ENCODE results near the gene PDE12.

DNA sequence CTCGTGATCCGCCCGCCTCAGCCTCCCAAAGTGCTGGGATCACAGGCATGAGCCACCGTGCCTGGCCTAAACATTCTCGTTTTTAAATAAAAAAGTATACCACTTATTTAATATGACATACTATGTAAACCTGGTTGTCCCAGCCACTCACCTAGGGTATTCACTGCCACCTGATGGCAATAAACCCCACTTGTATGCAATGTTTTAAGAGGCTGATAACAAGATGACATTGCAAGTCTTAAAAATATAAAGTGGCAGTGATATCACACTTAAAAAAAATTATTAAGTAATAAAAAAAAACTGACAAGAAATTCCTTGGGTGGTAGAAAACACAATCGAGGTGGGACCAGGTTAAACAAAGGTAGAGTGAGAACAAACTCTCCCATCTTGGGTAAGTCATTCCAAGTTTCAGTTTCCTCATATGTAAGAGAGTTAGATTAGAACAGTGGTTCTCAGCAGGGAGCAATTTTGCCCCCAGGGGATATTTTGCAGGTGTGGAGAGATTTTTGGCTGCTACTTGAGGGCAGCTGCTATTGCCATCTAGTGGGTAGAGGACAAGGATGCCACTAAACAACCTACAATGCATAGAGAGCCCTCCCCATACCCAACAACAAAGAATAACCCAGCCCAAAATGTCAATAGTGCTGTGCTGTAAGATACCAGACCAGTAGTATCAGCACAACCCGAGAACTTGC is 26.5 kb downstream of the PDE12 start:
- TF ChIP-seq, protein P1, sequence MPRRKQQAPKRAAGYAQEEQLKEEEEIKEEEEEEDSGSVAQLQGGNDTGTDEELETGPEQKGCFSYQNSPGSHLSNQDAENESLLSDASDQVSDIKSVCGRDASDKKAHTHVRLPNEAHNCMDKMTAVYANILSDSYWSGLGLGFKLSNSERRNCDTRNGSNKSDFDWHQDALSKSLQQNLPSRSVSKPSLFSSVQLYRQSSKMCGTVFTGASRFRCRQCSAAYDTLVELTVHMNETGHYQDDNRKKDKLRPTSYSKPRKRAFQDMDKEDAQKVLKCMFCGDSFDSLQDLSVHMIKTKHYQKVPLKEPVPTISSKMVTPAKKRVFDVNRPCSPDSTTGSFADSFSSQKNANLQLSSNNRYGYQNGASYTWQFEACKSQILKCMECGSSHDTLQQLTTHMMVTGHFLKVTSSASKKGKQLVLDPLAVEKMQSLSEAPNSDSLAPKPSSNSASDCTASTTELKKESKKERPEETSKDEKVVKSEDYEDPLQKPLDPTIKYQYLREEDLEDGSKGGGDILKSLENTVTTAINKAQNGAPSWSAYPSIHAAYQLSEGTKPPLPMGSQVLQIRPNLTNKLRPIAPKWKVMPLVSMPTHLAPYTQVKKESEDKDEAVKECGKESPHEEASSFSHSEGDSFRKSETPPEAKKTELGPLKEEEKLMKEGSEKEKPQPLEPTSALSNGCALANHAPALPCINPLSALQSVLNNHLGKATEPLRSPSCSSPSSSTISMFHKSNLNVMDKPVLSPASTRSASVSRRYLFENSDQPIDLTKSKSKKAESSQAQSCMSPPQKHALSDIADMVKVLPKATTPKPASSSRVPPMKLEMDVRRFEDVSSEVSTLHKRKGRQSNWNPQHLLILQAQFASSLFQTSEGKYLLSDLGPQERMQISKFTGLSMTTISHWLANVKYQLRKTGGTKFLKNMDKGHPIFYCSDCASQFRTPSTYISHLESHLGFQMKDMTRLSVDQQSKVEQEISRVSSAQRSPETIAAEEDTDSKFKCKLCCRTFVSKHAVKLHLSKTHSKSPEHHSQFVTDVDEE (CRISPR knock-in tag; IDR thresholded peaks at IDR 0.05) = no peak
- TF ChIP-seq, protein P2, sequence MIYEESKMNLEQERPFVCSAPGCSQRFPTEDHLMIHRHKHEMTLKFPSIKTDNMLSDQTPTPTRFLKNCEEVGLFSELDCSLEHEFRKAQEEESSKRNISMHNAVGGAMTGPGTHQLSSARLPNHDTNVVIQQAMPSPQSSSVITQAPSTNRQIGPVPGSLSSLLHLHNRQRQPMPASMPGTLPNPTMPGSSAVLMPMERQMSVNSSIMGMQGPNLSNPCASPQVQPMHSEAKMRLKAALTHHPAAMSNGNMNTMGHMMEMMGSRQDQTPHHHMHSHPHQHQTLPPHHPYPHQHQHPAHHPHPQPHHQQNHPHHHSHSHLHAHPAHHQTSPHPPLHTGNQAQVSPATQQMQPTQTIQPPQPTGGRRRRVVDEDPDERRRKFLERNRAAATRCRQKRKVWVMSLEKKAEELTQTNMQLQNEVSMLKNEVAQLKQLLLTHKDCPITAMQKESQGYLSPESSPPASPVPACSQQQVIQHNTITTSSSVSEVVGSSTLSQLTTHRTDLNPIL (CRISPR knock-in tag; IDR thresholded peaks at IDR 0.05; ENCODE audit: low read depth) = no peak
- no peak for TF ChIP-seq ZFP3 (CRISPR knock-in tag; IDR thresholded peaks at IDR 0.05)
- no peak for TF ChIP-seq PATZ1 (CRISPR knock-in tag; IDR thresholded peaks at IDR 0.05; ENCODE audit: borderline replicate concordance)
- no peak for TF ChIP-seq ZNF565 (CRISPR knock-in tag; conservative IDR thresholded peaks at IDR 0.05; ENCODE audit: low read depth)
- no peak for TF ChIP-seq PPARA (CRISPR knock-in tag; IDR thresholded peaks at IDR 0.05; ENCODE audit: borderline replicate concordance)
- TF ChIP-seq ARNTL (CRISPR knock-in tag; IDR thresholded peaks at IDR 0.05; ENCODE audit: borderline replicate concordance, low read depth) = no peak
- TF ChIP-seq ZFP30 (CRISPR knock-in tag; IDR thresholded peaks at IDR 0.05) = no peak
- TF ChIP-seq ESRRG (CRISPR knock-in tag; IDR thresholded peaks at IDR 0.05) = no peak
- TF ChIP-seq GLIS3 (CRISPR knock-in tag; IDR thresholded peaks at IDR 0.05) = no peak
- TF ChIP-seq ZNF8 (CRISPR knock-in tag; IDR thresholded peaks at IDR 0.05) = no peak
- no peak for TF ChIP-seq BACH2 (CRISPR knock-in tag; IDR thresholded peaks at IDR 0.05; ENCODE audit: borderline replicate concordance)
- TF ChIP-seq ZNF70 (CRISPR knock-in tag; IDR thresholded peaks at IDR 0.05) = no peak
- TF ChIP-seq RARB (CRISPR knock-in tag; IDR thresholded peaks at IDR 0.05) = no peak

All from SK-N-SH treated with all-trans-retinoic acid at 6 μM for 48 hours (cell line).